ENCODE data around the gene KAZN.

Gene KAZN

GRCh38 chr1:15094056-15094455, 495.6 kb downstream of the KAZN start:
- no peak for DNase-seq (ENCODE audit: low read depth)

GRCh38 chr1:15094719-15095495, 496.4 kb downstream of the KAZN start:
- DNase-seq (ENCODE audit: low read depth), result no peak

GRCh38 chr1:15095496-15095875, 497.0 kb downstream of the KAZN start:
- DNase-seq (ENCODE audit: low read depth), result no peak

- DNase-seq (ENCODE audit: low read depth), result no peak
Measured at GRCh38 chr1:15096293-15096692, 497.8 kb downstream of the KAZN start.

- DNase-seq (ENCODE audit: low read depth), result no peak
Measured at GRCh38 chr1:15098176-15099125, 500.0 kb downstream of the KAZN start.

- no peak for DNase-seq (ENCODE audit: low read depth)
Measured at GRCh38 chr1:15099441-15100120, 501.1 kb downstream of the KAZN start.

- DNase-seq (ENCODE audit: low read depth), result peak; percentile 25
Measured at GRCh38 chr1:15100121-15100879, 501.8 kb downstream of the KAZN start.

GRCh38 chr1:15100880-15101760, 502.6 kb downstream of the KAZN start:
- no peak for DNase-seq (ENCODE audit: low read depth)

GRCh38 chr1:15101801-15102200, 503.3 kb downstream of the KAZN start:
- no peak for DNase-seq (ENCODE audit: low read depth)

GRCh38 chr1:15102646-15103045, 504.2 kb downstream of the KAZN start:
- no peak for DNase-seq (ENCODE audit: low read depth)

GRCh38 chr1:15103211-15103610, 504.7 kb downstream of the KAZN start:
- DNase-seq (ENCODE audit: low read depth), result no peak

- no peak for DNase-seq (ENCODE audit: low read depth)
Measured at GRCh38 chr1:15103906-15104305, 505.4 kb downstream of the KAZN start.

- no peak for DNase-seq (ENCODE audit: low read depth)
Measured at GRCh38 chr1:15104768-15105167, 506.3 kb downstream of the KAZN start.

- DNase-seq (ENCODE audit: low read depth), result no peak
Measured at GRCh38 chr1:15106608-15107007, 508.1 kb downstream of the KAZN start.

- no peak for DNase-seq (ENCODE audit: low read depth)
Measured at GRCh38 chr1:15107058-15107687, 508.7 kb downstream of the KAZN start.

GRCh38 chr1:15107911-15108310, 509.4 kb downstream of the KAZN start:
- DNase-seq (ENCODE audit: low read depth), result no peak

- DNase-seq (ENCODE audit: low read depth), result no peak
Measured at GRCh38 chr1:15110128-15110866, 511.8 kb downstream of the KAZN start.

- no peak for DNase-seq (ENCODE audit: low read depth)
Measured at GRCh38 chr1:15110867-15111230, 512.4 kb downstream of the KAZN start.

GRCh38 chr1:15113146-15113545, 514.7 kb downstream of the KAZN start:
- no peak for DNase-seq (ENCODE audit: low read depth)

- no peak for DNase-seq (ENCODE audit: low read depth)
Measured at GRCh38 chr1:15114884-15115283, 516.4 kb downstream of the KAZN start.
